SU-DHL-6 (cell line): ENCODE data around the gene TROAP.

Experiments
- H2AFZ ChIP-seq: fragments of 200-600 bp; sonication (generic); 2 replicates; pipeline ENCODE4 v1.6.1; 2014; ENCODE audit warnings: low read depth, mild to moderate bottlenecking, moderate library complexity, mixed read lengths, antibody characterized with exemption, low read length; ENCODE audit not compliant: severe bottlenecking
- H3F3A ChIP-seq: fragments of 200-600 bp; shearing (Covaris generic); 2 replicates; pipeline ENCODE4 v1.6.0; 2016; ENCODE audit warnings: antibody characterized with exemption, mild to moderate bottlenecking; ENCODE audit not compliant: insufficient read depth
- H3K27ac ChIP-seq: fragments of 200-600 bp; sonication (generic); 2 replicates; pipeline ENCODE4 v1.5.1; 2016; ENCODE audit warnings: low read depth, mild to moderate bottlenecking, low read length, moderate library complexity, mixed read lengths
- H3K27me3 ChIP-seq: fragments of 200-600 bp; sonication (generic), shearing (Covaris generic); 2 replicates; pipeline ENCODE4 v1.6.0; 2014; ENCODE audit warnings: mild to moderate bottlenecking, low read length
- H3K36me3 ChIP-seq: fragments of 200-600 bp; sonication (generic); 2 replicates; pipeline ENCODE4 v1.6.1; 2014; ENCODE audit warnings: mild to moderate bottlenecking, low read length, mixed read lengths
- H3K4me2 ChIP-seq: fragments of 300-600, 200-600 bp; shearing (Covaris generic), sonication (generic); 2 replicates; pipeline ENCODE4 v1.6.0; 2014; ENCODE audit warnings: low read length, low read depth, mild to moderate bottlenecking; ENCODE audit not compliant: poor library complexity, severe bottlenecking
- H3K4me3 ChIP-seq: fragments of 200-600 bp; sonication (generic); 2 replicates; pipeline ENCODE4 v1.5.1; 2014; ENCODE audit warnings: antibody characterized with exemption, low read length, mild to moderate bottlenecking, mixed read lengths; ENCODE audit not compliant: insufficient read depth, poor library complexity, severe bottlenecking
- H3K79me2 ChIP-seq: fragments of 200-600 bp; sonication (generic); 2 replicates; pipeline ENCODE4 v1.6.1; 2014; ENCODE audit warnings: mild to moderate bottlenecking, low read length, moderate library complexity; ENCODE audit not compliant: insufficient read depth
- H3K9ac ChIP-seq: fragments of 200-600 bp; sonication (generic); 2 replicates; pipeline ENCODE4 v1.7.0; 2014; ENCODE audit warnings: mild to moderate bottlenecking, low read length
- H3K9me2 ChIP-seq: fragments of 200-600 bp; sonication (generic); replicated peaks from 2 replicates; pipeline ENCODE4 v1.6.1; 2014; ENCODE audit warnings: low read length; ENCODE audit not compliant: insufficient read depth
- H3K9me3 ChIP-seq: fragments of 200-600 bp; sonication (generic); 2 replicates; pipeline ENCODE4 v1.6.1; 2014; ENCODE audit warnings: low read length, mixed read lengths; ENCODE audit not compliant: insufficient read depth
- H4K20me1 ChIP-seq: fragments of 200-600 bp; sonication (generic); 2 replicates; pipeline ENCODE4 v1.6.1; 2014; ENCODE audit warnings: low read depth, mild to moderate bottlenecking, antibody characterized with exemption, low read length, moderate library complexity, mixed read lengths
- EZH2phosphoT487 ChIP-seq: fragments of 200-600 bp; sonication (generic), shearing (Covaris generic); conservative IDR thresholded peaks from 2 replicates; pipeline ENCODE4 v1.6.1; 2018; ENCODE audit warnings: mild to moderate bottlenecking, antibody characterized with exemption, low read length, moderate library complexity, mixed read lengths
- TF ChIP-seq, protein P1 (sequence below): fragments of 200-600 bp; sonication (generic); IDR thresholded peaks from one replicate; pipeline ENCODE4 v1.5.1; 2017; ENCODE audit warnings: antibody characterized with exemption, mild to moderate bottlenecking, low read length, moderate library complexity; ENCODE audit not compliant: insufficient read depth, poor library complexity, severe bottlenecking

The TROAP gene

DNA sequence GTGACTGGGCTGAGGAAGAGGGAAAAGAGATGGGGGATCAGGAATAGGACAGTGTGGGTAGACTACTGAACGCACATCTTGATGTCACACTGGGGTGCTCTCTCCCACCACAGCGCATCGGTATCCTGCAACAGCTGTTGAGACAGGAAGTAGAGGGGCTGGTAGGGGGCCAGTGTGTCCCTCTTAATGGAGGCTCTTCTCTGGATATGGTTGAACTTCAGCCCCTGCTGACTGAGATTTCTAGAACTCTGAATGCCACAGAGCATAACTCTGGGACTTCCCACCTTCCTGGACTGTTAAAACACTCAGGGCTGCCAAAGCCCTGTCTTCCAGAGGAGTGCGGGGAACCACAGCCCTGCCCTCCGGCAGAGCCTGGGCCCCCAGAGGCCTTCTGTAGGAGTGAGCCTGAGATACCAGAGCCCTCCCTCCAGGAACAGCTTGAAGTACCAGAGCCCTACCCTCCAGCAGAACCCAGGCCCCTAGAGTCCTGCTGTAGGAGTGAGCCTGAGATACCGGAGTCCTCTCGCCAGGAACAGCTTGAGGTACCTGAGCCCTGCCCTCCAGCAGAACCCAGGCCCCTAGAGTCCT, 7.1 kb downstream of the TROAP start:
- H3K9ac ChIP-seq = no peak overlapping the region
- no peak overlapping the region for H3K4me2 ChIP-seq
- H3K9me2 ChIP-seq = no peaks in the 10 kb centered on the region
- no peak overlapping the region for H2AFZ ChIP-seq
- H3F3A ChIP-seq = no peaks in the 10 kb centered on the region
- no peaks in the 10 kb centered on the region; the same call in none of the 2 replicates for H3K36me3 ChIP-seq
- no peak overlapping the region for H3K4me3 ChIP-seq
- H3K27me3 ChIP-seq = no peaks in the 10 kb centered on the region
- no peaks in the 10 kb centered on the region for H3K79me2 ChIP-seq
- no peaks in the 10 kb centered on the region for H4K20me1 ChIP-seq
- H3K27ac ChIP-seq = no peak overlapping the region
- H3K9me3 ChIP-seq = no peaks in the 10 kb centered on the region
- TF ChIP-seq, protein P1, sequence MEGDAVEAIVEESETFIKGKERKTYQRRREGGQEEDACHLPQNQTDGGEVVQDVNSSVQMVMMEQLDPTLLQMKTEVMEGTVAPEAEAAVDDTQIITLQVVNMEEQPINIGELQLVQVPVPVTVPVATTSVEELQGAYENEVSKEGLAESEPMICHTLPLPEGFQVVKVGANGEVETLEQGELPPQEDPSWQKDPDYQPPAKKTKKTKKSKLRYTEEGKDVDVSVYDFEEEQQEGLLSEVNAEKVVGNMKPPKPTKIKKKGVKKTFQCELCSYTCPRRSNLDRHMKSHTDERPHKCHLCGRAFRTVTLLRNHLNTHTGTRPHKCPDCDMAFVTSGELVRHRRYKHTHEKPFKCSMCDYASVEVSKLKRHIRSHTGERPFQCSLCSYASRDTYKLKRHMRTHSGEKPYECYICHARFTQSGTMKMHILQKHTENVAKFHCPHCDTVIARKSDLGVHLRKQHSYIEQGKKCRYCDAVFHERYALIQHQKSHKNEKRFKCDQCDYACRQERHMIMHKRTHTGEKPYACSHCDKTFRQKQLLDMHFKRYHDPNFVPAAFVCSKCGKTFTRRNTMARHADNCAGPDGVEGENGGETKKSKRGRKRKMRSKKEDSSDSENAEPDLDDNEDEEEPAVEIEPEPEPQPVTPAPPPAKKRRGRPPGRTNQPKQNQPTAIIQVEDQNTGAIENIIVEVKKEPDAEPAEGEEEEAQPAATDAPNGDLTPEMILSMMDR = no peak
- no peak for TF ChIP-seq EZH2phosphoT487

DNA sequence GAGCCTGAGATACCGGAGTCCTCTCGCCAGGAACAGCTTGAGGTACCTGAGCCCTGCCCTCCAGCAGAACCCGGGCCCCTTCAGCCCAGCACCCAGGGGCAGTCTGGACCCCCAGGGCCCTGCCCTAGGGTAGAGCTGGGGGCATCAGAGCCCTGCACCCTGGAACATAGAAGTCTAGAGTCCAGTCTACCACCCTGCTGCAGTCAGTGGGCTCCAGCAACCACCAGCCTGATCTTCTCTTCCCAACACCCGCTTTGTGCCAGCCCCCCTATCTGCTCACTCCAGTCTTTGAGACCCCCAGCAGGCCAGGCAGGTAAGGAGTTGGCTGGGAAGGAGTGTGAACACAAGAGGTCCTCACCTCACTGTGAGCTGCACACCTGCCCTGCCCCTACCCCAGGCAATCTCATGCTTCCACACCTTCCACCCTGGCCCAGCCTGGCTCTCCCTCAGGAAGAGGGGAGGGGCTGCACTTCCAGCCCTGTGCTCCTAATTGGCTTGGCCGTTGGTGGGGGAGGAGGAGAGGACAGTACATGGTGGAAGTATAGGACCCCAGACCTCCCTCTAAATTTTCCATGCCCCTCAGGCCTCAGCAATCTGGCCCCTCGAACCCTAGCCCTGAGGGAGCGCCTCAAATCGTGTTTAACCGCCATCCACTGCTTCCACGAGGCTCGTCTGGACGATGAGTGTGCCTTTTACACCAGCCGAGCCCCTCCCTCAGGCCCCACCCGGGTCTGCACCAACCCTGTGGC, 7.8 kb downstream of the TROAP start:
- Histone ChIP-seq H3K79me2 (no peaks in the 10 kb centered on the region), H4K20me1 (no peaks in the 10 kb centered on the region), H3F3A (no peaks in the 10 kb centered on the region), H3K9ac (no peak overlapping the region), H3K4me2 (no peak overlapping the region), H3K36me3 (no peaks in the 10 kb centered on the region; the same call in none of the 2 replicates), H3K4me3 (no peak overlapping the region), H2AFZ (no peak overlapping the region), H3K27ac (no peak overlapping the region), H3K9me2 (no peaks in the 10 kb centered on the region), H3K9me3 (no peaks in the 10 kb centered on the region), H3K27me3 (no peaks in the 10 kb centered on the region)
- TF ChIP-seq EZH2phosphoT487 = no peak
- TF ChIP-seq, protein P1 = no peak

DNA sequence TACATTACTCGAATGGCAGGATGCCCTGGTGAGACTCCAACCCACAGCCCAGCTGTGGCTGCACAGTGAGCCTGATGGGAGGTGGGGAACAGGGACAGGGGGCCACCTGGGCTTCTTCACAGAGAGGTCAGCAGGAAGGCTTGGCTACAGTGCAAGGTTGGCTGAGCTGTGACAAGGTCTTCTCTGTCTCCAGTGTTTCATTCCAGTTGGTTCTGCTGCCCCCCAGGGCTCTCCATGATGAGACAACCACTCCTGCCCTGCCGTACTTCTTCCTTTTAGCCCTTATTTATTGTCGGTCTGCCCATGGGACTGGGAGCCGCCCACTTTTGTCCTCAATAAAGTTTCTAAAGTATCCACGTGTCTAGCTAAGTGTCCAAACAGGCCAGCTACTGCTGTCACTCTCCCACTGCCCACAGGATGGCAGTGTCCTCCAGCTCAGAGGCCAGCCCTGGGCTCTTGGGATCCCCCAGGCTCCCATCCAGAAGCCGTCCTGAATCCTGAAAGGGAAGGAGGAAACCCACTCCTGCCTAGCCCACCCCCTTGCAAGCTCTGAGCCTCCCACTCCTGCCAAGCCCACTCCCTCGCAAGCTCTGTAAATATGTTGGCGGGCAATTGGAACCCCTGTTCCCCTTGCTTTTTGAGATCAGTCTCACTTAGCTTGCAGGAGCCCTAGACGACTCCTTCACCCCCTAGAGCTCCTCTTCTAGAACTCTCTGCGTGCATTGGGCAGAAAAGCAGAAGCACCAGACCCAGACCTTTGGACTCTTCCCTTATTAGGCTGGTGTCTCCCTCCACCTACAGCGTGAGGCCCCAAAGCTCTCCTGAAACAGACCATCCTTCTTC, 8.5 kb downstream of the TROAP start:
- Histone ChIP-seq H3K9me3 (no peaks in the 10 kb centered on the region), H3F3A (no peaks in the 10 kb centered on the region), H3K4me2 (no peak overlapping the region), H3K9me2 (no peaks in the 10 kb centered on the region), H3K79me2 (no peaks in the 10 kb centered on the region), H4K20me1 (no peaks in the 10 kb centered on the region), H2AFZ (no peak overlapping the region), H3K36me3 (no peaks in the 10 kb centered on the region; the same call in none of the 2 replicates), H3K27ac (no peak overlapping the region), H3K4me3 (no peak overlapping the region), H3K9ac (no peak overlapping the region), H3K27me3 (no peaks in the 10 kb centered on the region)
- TF ChIP-seq EZH2phosphoT487 = no peak
- TF ChIP-seq, protein P1 = peak; percentile 37
